Lung (tissue), 12 donors: ENCODE results near the gene ZMAT5. TPM values are rescaled to one million over a fixed set of nuclear protein-coding genes. Genes with fewer than 3 reads are reported as not detected.

Source experiments
- ATAC-seq: fragments of 200-7000 bp; cut with Tn5 transposase; one replicate; pipeline ENCODE4 v1.9.1; 2020; ENCODE audit warnings: moderate number of reproducible peaks; ENCODE audit not compliant: insufficient read depth, low FRiP score
- DNase-seq, 3 donors: peaks; one replicate each; pipeline ENCODE4 v3.0.0-alpha.2; 2013 to 2017
- H3K27ac ChIP-seq, 2 donors: one replicate each; pipeline ENCODE4 v1.5.1; 2013; ENCODE audit warnings: mild to moderate bottlenecking in 2 of 2, moderate library complexity in 2 of 2, control low read depth in 1 of 2, inconsistent platforms in 1 of 2, low read depth in 1 of 2, low read length in 1 of 2
- H3K27me3 ChIP-seq, 3 donors: one replicate each; pipeline ENCODE4 v1.5.1; 2013; ENCODE audit warnings: low read length in 2 of 3; ENCODE audit not compliant: control insufficient read depth in 3 of 3, insufficient read depth in 3 of 3
- H3K36me3 ChIP-seq, 4 donors: one replicate each; pipeline ENCODE4 v1.5.1; 2013; ENCODE audit warnings: low read length in 4 of 4, mild to moderate bottlenecking in 1 of 4, moderate library complexity in 1 of 4; ENCODE audit not compliant: control insufficient read depth in 4 of 4, insufficient read depth in 4 of 4
- H3K4me1 ChIP-seq, 5 donors: one replicate each; pipeline ENCODE4 v1.5.1; 2013; ENCODE audit warnings: low read length in 5 of 5, mild to moderate bottlenecking in 2 of 5, moderate library complexity in 1 of 5; ENCODE audit not compliant: control insufficient read depth in 5 of 5, insufficient read depth in 5 of 5
- H3K4me3 ChIP-seq: one replicate; pipeline ENCODE4 v1.5.1; 2013; ENCODE audit warnings: mild to moderate bottlenecking, control low read depth, moderate library complexity
- H3K9ac ChIP-seq, 2 donors: one replicate each; pipeline ENCODE4 v1.5.1; 2013; ENCODE audit warnings: low read length in 2 of 2, control low read depth in 1 of 2; ENCODE audit not compliant: insufficient read depth in 1 of 2
- H3K9me3 ChIP-seq, 4 donors: one replicate each; pipeline ENCODE4 v1.5.1; 2013; ENCODE audit warnings: low read length in 3 of 4, mild to moderate bottlenecking in 1 of 4, moderate library complexity in 1 of 4; ENCODE audit not compliant: control insufficient read depth in 4 of 4, insufficient read depth in 3 of 4
- WGBS, 2 donors: extraction: QIAGEN DNeasy Blood & Tissue Kit; methylation state at CpG; one replicate each; pipeline ENCODE4 v1.1.7; 2013; 5-methylcytosine and 5-hydroxymethylcytosine counted together
- polyA plus RNA-seq, 2 donors: library from polyadenylated mRNA; stranded (reverse); fragments of 200-250 nt; gene quantifications; one replicate each; pipeline ENCODE4 v1.2.1, GENCODE V29; 2013
- total RNA-seq, 2 donors: library from RNA; depleted of rRNA in 1 of 2; stranded (reverse); fragments of >200 nt in 1 of 2; gene quantifications; one replicate each; pipeline ENCODE4 v1.2.1, GENCODE V29; 2014 to 2021
- TF ChIP-seq, protein P1 (sequence below): IDR thresholded peaks from 2 replicates; pipeline ENCODE4 v1.5.1; 2012; ENCODE audit warnings: mild to moderate bottlenecking; ENCODE audit errors: control extremely low read depth, extremely low read depth
- donor health status: control.
- donor health status: control.
- donor health status: Bipolar disorder and iron deficiency.
- donor health status: healthy.
- donor health status: DM: yes; HTN: yes; CAD: no.

Gene ZMAT5
- total and polyA plus RNA-seq, 4 donors: 11.2 to 32.5 (median 25.4) TPM

- TF ChIP-seq, protein P1, sequence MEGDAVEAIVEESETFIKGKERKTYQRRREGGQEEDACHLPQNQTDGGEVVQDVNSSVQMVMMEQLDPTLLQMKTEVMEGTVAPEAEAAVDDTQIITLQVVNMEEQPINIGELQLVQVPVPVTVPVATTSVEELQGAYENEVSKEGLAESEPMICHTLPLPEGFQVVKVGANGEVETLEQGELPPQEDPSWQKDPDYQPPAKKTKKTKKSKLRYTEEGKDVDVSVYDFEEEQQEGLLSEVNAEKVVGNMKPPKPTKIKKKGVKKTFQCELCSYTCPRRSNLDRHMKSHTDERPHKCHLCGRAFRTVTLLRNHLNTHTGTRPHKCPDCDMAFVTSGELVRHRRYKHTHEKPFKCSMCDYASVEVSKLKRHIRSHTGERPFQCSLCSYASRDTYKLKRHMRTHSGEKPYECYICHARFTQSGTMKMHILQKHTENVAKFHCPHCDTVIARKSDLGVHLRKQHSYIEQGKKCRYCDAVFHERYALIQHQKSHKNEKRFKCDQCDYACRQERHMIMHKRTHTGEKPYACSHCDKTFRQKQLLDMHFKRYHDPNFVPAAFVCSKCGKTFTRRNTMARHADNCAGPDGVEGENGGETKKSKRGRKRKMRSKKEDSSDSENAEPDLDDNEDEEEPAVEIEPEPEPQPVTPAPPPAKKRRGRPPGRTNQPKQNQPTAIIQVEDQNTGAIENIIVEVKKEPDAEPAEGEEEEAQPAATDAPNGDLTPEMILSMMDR: no peak
- ATAC-seq: no peak
- Histone ChIP-seq H3K4me3 (no peak overlapping the region), H3K27me3 (no peaks in the 10 kb centered on the region), H3K36me3 (no peaks in the 10 kb centered on the region), H3K9me3 (no peaks in the 10 kb centered on the region), H3K27ac (peak overlapping the region in 1 of 2 donors; percentile 24), H3K4me1 (peaks cover 0 to 15% (median 8%) of the 10 kb centered on the region in 5 donors), H3K9ac (no peak overlapping the region)
- no peak for DNase-seq
- 70 to 89% methylated on average over 7 of the region's 7 CpGs for WGBS, 2 donors
Measured at GRCh38 chr22:29782061-29782845, 15.4 kb upstream of the ZMAT5 start.

- H3K4me1 ChIP-seq: peaks cover 0 to 10% (median 8%) of the 10 kb centered on the region in 5 donors
- H3K4me3 ChIP-seq: no peak overlapping the region
- DNase-seq (no peak), ATAC-seq (no peak)
- 69 to 70% methylated on average over 8 of the region's 8 CpGs for WGBS, 2 donors
- H3K27me3 ChIP-seq: no peaks in the 10 kb centered on the region
- H3K36me3 ChIP-seq: no peaks in the 10 kb centered on the region
- no peaks in the 10 kb centered on the region for H3K9me3 ChIP-seq
- TF ChIP-seq, protein P1: no peak
- peak overlapping the region; percentile 35 to 51 for H3K27ac ChIP-seq
- H3K9ac ChIP-seq: no peak overlapping the region
Measured at GRCh38 chr22:29780748-29781676, 14.2 kb upstream of the ZMAT5 start.

DNA sequence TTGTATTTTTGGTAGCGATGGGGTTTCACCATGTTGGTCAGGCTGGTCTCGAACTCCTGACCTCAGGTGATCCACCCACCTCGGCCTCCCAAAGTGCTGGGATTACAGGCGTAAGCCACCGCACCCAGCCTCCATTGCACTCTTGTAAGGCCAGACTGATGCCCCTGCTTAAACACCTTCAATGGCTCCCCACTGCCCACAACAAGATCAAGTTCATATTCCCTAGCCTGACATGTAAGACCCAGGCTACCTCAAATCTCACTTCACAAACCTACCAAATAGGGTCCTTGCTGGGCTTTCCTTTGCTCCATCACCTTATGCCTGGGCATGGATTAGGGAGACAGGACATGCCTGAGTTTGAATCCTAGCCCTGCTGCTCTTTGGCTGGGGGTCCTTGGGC is 13.4 kb upstream of the ZMAT5 start:
- H3K27me3 ChIP-seq: no peaks in the 10 kb centered on the region
- H3K4me3 ChIP-seq: no peak overlapping the region
- no peak overlapping the region for H3K9ac ChIP-seq
- DNase-seq (no peak), ATAC-seq (no peak)
- peaks cover 0 to 10% (median 8%) of the 10 kb centered on the region in 5 donors for H3K4me1 ChIP-seq
- peak overlapping the region in 1 of 2 donors; percentile 51 for H3K27ac ChIP-seq
- no peaks in the 10 kb centered on the region for H3K9me3 ChIP-seq
- WGBS, 2 donors: 98 to 99% methylated on average over 5 of the region's 5 CpGs
- TF ChIP-seq, protein P1: no peak
- no peaks in the 10 kb centered on the region for H3K36me3 ChIP-seq
